DMS114 treated with DMSO at 0.1 percent for 48 hours (cell line): ENCODE measurements around the gene PTPN13.
A peak's percentile ranks its signal among the peaks of the same experiment; 100 is the strongest.

Source experiments
- DNase-seq: peaks from one replicate; lab custom pipeline; 2025; ENCODE audit not compliant: unreplicated experiment; lab: John Stamatoyannopoulos, UW

The PTPN13 gene

DNA sequence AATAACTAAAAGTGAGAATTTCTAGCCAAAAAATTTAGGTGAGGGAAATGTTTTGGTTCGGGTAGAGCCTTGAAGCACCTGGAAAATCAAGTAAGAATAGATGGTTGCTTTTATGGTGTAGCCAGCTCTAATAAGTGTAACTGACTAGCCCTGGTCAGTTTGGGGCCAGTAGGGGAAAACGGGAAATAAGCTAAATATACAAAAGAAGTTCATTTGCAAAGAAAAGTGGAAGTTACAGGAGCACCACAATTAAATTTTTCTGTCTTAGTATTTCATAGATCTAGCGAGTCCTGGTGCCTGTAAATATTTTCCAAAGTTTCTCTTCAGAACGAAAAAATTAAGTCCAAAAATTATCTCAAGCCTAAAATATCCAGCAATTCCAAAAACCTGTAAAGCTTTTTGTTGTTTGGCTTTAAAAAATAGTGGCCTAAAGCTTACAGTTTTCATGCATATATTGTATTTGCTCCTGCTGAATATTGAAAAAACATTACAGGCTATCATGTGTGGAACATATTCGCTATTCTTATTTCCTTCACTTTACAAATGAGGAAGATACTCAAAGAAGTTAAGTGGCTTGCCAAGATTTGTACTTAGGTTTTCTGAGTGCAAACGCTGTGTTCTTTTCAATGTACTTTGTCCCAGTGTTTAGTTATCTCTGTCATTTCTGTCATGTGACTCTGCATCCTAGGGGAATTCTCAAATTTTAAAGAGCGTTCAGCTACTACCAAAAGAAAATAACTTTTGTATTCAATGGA, 7.3 kb upstream of the PTPN13 start:
- DNase-seq: no peak

DNA sequence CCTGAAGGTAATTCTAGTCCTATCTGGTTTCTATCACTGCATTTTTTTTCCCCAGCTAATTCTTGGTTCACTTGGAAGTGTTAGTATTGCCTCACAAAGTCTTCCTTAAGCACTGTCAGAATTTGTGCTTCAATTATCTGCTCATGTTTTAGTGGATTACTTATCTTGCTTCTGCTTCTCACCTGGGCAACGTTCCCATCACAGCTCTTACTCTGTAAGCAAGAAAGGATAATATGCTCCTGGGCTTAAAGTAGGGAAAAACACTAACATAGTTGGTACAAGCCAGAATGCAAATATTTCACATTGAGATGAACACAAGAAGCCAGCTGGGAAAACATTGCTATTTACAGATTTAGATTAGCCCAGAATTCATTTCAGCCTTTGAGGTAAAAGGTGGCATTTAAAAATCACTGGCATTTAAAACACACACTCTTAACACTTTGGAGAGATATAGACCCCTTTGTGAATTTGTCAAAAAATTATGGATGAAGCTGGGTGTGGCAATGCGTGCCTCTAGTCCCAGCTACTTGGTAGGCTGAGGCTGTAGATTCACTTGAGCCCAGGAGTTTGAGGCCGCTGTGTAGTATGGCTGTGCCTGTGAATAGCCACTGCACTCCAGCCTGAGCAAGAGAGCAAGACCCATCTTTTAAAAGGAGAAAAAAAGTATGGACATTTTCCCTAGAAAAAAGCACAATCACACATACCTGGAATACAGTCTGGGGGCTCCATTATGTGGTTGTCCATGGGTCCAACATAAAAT, 6.6 kb upstream of the PTPN13 start:
- DNase-seq: no peak

DNA sequence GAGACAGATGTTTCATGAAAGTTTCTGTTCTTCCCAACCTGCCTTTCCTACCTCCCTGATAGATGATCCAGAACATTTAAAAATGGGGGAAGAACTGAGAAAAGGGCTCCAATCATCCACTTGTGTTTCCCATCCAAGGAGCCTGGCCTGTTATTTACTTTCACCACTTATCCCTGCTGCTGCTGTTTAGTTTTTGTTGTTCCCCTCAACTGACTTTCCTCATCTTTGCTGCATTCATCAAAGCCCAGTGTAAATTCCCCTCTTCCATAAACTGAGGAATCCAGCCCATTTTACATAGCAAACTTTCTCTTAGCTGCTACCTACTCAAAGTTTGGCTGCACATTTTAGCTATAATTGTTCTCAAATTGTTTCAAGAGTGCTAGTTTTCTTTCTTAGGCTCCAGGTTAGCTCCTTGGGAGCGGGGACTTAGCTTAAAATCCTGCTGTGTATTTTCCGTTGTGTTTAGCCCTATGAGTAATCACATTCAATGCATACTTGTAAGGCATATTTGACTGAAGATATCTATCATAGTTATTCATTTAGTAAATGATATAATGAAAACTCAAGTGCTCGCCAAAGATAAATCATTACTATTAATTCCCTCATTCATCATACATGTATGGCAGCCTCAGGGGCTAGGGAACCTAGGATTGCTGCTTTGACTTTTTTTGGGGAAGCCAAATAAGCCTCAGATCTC, 1.4 kb upstream of the PTPN13 start:
- no peak for DNase-seq

DNA sequence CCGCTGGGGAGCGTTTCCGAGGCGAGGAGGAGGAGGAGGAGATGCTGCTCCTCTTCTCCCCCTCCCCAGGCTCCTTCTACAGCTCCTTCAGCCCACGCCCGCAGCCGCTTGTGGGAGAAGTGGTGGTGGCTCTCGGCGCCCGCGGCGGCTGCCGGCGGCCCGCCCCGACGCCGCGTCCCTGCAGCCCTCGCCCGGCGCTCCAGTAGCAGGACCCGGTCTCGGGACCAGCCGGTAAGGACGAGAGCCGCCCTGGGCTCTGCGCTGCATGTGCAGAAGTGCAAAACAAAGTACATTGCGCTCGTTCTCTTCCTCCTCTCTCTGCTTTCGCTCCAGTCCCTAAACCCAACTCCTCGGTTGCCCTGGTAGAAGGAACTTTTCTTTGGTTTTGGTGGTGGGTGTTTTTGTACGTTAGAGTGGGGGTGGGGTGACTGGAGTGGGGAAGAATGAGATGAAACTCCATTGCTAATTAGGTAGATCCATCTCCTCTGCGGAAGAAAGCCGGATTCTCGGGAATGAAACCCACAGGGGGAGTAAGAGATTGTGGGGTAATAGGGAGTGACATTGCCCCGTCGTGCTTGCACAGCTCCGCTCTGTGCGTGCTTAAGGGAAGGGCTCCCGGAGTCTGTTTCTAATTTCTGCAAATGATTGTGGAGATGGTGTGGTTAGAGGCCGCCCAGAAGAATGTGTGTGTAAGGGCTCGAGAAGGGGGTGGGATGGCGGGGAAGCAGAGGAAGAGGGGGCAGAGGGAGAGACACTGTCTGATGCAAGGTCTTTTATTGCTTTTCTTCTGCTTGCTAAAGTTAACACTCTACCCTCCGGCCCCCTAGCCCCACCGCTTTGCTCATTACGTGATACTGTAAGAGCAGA, 677 bp downstream of the PTPN13 start:
- DNase-seq: peak; percentile 43

DNA sequence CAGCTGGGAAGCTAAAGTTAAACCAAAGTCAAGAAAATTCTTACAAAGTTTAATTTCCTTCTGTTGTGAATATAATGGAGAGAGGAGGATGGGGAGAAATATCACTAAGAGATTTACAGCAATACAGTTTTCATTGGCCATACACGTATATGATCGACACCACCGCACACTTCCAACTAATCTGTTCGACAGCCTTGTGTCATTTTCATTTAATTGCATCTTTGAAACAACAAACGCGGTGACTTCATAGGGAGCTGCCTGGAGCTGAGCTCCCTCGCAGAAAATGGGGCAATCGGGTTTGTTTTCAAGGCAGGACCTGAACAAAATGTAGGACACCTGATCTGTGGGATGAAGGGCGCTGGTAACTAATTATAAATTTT, 1.3 kb downstream of the PTPN13 start:
- DNase-seq: no peak

DNA sequence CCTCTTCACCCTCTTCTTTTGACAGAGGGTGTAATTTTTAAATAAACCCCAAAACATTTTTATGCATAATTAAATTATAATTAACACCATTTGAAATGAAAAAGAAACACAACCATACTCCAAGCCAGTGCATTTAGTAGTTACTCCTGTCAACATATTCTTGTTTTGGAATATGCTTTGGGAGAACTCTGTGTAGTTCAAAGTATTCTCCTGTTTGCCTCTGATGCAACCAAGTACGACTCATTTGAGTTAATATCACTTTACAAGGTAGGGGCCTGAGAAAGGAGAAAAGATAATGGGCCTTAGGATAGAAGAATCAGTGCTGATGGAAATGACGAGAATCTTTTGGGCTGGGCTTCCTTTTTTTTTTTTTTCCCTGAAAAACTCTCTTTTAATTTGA, 2.7 kb downstream of the PTPN13 start:
- DNase-seq: no peak

DNA sequence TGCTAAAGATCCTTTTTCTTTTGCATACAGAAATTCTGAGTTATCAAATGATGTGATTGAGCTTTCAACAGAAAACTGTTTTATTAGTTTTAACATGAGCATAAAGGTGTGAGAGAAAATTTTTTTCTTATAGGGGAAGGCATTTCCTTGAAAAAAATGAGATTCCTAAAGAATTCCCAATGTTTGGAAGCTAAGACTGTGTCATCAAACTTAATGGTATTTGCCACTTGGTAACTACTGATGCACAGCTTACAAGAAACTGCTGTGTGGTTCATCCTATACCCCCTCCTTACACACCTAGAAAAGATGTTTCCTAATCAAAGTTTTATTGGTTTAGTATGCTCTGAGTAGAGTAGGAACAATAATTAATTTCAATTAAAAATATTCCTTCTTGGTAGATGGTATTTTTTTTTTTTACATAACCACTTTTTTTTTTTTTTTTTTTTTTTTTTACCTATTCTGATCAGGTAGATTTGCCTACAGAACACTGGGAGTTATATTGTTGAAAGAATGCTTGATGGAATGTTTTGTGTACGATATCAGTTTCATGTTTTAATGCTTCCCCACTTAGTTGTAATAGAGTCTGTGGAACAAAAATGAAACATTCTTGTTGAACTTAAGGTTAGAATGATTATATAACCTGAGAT, 6.0 kb downstream of the PTPN13 start:
- no peak for DNase-seq

DNA sequence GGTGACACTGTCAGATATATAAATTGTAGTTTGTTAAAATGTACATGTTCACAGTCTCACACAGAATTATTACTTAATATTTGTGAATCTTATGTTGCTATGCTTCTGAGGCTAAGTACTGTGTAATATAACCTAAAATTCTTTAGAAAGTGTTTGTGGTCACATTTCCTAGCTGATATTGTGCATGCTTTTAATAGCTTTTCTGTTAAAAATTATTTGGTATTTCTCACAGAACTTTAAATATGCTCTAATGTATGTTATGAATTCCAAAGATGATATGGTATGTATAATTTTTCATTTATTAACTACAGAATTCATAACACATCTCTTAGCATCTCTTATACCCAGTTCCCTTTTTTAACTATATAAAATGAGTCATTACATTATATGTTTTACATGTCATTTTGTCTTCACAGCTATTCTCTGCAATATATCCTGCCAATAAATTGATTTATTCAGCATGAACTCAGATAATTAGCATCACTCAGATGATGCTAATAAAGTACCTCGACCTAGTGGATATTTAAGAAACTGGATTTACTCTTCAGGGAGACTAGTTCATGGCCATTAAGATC, 9.3 kb downstream of the PTPN13 start:
- no peak for DNase-seq

DNA sequence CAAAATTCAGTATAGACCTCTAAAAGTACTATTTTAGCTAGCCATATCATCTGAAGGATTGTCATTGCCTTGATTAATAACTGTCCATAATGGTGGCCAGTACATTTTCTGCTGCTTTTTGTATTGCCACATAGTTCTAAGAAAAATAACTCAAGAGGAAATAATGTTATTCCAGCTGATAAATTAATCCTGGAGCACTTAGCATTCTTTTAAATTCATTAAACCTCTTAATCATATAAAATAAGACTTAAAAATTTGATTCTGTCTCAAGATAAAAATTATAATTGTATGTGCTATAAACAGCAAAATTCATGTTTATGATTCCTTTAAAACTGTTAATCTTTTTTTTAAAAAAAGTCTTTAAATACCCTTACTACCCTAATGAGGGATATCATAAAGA, 12.7 kb downstream of the PTPN13 start:
- DNase-seq: no peak

DNA sequence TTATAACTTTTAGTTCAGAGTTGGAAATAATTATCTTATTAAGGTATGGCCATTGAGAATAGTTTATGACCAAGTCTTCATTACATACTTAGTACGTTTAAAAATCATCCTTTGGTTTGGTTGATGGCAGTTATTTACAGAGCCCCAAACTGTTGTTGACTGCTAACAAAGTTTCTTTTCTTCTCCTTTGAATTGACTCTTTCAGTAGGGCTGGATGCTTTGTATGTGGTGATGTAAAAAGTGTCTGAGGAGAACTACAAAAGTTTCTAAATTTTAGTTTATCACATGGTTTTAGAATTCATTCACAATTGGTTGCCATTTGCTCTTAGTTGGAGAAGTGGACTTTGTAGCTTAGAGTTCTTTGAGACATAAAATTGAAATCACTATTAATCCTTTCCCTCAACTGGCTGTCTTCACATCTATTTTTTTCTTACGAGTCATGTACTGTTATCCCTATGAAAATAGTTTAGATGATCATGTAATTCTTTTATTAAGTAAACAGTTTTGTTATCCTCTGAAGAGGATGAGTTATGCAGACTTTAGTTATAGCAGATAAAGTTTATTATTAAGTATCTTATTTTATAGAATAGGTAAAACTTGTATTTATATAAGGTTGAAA, 14.8 kb downstream of the PTPN13 start:
- DNase-seq: no peak

DNA sequence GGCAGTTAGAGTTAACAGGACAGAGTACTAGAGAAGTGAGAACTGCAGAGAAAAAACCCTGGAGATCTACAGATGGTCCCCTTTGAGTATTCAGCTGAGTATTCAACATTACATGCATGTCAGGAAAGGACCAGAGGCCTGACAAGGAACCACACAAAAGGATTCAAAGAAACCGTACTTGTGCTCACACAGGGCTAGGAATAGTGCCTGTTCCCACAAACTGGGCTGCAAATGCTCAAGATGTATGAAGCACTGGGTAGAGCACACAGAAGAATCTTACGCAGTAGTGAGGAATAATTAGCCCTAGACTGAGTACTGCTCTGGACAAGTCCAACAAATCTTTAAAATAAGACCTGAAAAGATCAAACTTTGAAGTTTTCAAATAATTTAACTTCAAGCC, 17.6 kb downstream of the PTPN13 start:
- no peak for DNase-seq

DNA sequence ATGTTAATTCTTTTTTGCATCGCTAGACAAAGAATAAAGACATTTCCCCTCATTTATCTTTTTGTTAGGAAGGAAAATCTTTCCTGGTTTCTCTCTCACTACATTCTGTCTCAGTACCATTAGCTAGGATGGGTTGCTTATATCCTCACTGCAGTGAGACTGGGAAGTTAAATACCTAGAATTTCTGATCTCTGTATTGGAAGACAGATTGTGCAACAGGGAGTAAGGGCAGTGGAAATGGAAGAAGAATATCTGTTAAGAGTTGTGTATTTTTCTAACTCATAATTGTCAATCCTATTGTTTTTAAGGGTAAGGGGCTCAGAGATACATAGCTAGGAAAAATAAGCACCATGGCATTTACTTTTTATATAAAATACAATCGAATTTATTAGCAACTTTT, 19.6 kb downstream of the PTPN13 start:
- DNase-seq: no peak

DNA sequence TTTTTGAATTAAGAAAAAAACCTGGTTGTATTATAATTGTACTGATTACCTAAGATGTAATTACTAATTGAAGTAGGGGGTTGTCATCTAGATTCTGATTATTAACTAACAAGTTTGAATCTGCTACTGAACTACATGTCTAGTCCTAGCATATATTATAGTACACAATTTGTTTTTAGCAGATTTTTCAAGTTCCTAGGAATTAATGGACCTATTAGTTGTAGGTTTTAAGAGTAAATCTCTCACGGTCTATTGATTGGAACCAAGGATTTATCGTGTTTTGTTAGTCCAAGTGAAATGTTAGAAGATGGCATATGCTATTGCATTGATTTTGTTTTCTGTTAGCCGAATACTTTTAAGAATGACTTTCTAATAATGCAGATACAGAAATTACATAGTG, 20.8 kb downstream of the PTPN13 start:
- DNase-seq: no peak

DNA sequence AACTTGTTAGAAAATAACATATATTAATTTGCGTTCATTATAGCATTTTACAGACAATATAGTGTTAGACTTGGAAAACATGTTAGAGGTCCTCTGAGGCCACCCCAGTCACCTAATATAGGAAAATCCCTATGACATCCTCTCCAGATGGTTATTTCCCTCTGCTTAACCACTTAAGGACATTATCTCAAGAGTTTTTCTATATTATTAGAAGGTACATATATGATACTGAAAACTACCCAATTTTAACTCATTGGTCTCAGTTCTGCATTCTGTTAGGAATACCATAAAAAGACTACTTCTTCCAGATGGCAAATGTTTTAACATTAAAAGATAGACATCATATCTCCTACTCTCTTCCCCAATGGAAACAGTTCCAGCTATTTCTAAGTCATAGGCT, 21.4 kb downstream of the PTPN13 start:
- DNase-seq: no peak

DNA sequence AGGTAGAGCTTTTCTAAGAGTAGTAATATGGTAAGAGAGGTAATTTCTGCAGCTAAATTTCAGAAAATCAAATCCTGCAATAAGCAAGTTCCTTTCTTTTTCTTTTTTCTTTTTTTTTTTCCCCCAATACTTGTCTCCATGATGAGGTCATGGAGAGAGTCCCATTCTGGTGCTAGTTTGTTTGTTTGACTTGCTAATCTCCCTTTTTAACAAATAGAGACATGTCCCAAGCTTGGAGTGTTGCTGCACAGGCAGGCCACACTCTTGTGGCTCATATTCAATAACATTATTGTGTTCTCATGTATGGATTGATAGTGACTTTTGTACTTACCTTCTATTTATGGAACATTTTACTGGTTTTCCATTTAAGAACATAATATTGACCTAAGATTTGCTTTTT, 25.5 kb downstream of the PTPN13 start:
- no peak for DNase-seq

DNA sequence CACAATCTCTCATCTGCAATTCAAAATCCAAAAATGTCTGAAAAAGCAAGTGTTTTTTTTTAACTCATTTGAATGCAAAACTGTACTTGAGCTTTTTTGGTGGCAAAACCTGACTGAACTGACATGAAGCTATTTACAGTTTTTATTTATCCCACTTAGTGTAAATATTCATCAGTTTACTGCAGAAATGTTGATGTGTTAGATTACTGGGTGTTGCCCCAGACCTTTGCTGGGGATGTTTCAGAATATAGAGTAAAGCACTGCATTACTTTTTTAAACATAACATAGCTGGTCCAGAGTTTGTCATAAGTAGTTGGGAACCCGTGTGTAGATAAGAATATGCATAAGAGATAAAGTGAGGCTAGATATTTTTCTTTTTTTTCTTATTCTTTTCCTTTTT, 27.3 kb downstream of the PTPN13 start:
- DNase-seq: no peak

DNA sequence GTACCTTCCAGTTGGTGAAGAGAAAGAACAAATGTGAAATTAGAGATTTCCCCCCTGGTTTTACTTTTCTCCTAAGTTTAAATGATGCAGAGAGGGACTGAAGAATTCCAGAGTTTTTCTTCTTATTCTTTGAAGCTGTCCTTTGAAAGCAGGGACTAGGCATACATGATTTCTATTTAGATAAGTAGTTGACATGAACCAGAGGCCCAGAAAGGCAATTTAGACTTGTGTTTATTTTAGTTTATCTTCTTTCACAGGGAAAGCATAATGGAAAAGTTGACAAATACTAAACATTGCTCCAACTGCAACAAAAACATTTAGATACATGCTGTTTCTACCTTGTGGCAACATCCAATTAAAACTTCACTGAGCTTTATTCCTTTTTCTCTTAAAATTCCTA, 32.0 kb downstream of the PTPN13 start:
- no peak for DNase-seq

DNA sequence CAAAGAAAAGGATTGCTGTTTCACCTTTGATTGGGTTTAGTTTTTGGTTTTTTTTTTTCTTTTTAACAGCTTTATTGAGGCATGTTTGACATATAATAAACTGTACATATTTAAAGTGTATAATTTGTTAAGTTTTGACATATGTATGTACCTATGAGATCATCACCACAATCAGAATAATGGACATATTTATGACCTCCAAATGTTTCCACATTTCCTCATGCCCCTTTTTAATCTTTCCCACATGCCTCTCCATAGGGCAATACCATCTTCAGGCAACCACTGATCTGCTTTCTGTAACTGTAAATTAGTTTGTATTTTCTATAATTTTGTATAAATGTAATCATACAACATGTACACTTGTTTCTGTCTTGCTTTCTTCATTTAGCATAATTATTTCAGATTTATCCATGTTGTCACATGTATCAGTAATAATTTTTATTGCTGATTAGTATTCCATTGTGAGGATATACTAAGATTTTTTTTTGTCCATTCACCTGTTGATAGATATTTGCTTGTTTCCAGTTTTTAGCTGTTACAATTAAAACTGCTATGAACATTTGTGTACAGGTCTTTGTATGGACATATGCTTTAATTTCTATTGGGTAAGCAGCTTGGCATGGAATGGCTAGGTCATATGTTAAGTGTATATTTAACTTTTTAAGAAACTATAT, 33.5 kb downstream of the PTPN13 start:
- no peak for DNase-seq

DNA sequence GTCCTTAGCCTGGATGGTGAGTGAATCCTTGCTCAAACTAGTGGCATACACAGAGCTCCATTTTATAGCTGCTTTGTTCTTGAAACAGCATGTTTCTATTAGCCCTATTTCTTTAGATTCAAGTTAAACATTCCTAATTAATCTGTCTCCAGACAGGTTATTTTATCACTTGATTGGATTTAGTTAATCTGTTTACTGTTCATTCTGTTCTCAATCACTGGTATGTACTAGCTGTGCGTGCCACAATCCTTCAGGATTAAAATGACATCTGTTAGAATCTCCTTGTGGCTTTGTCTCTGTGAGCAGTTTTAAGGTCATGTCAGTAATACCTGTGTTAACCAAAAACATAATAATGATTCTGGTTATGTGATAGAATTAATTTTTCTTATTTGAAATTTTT, 36.5 kb downstream of the PTPN13 start:
- no peak for DNase-seq
